Endodermal cell (in vitro differentiated cells): ENCODE results near the gene CTNS. TPM values are rescaled to one million over a fixed set of nuclear protein-coding genes. Genes with fewer than 3 reads are reported as not detected.
A peak's percentile ranks its signal among the peaks of the same experiment; 100 is the strongest.

Experiments
- DNase-seq: peaks from one replicate; pipeline ENCODE4 v3.0.0-alpha.2; 2017
- H3K27ac ChIP-seq: 2 replicates; pipeline ENCODE4 v1.5.1; 2013; ENCODE audit warnings: mild to moderate bottlenecking, low read depth, low read length, moderate library complexity
- H3K27me3 ChIP-seq: 2 replicates; pipeline ENCODE4 v1.6.1; 2013; ENCODE audit warnings: mild to moderate bottlenecking, low read length, moderate library complexity; ENCODE audit not compliant: insufficient read depth, control insufficient read depth, poor library complexity, severe bottlenecking
- H3K36me3 ChIP-seq: 2 replicates; pipeline ENCODE4 v1.7.0; 2013; ENCODE audit warnings: mild to moderate bottlenecking, low read length, moderate library complexity; ENCODE audit not compliant: control insufficient read depth, insufficient read depth
- H3K4me1 ChIP-seq: one replicate; pipeline ENCODE4 v1.7.0; 2013; ENCODE audit warnings: low read length; ENCODE audit not compliant: control insufficient read depth, insufficient read depth
- H3K4me3 ChIP-seq: 2 replicates; pipeline ENCODE4 v1.5.1; 2013; ENCODE audit warnings: mild to moderate bottlenecking, low read length, moderate library complexity
- H3K9ac ChIP-seq: 2 replicates; pipeline ENCODE4 v1.6.1; 2013; ENCODE audit warnings: mild to moderate bottlenecking, low read length, moderate library complexity; ENCODE audit not compliant: poor library complexity, severe bottlenecking; ENCODE audit errors: extremely low read depth
- H3K9me3 ChIP-seq: 2 replicates; pipeline ENCODE4 v1.6.1; 2013; ENCODE audit warnings: mild to moderate bottlenecking, low read length, moderate library complexity; ENCODE audit not compliant: control insufficient read depth
- H3K27ac Mint-ChIP-seq: 2 replicates; pipeline ENCODE4 v1.8.0; 2020; ENCODE audit warnings: mixed read lengths
- H3K27me3 Mint-ChIP-seq: 2 replicates; pipeline ENCODE4 v1.8.0; 2021; ENCODE audit warnings: mild to moderate bottlenecking, mixed read lengths; ENCODE audit not compliant: insufficient read depth
- H3K36me3 Mint-ChIP-seq: 2 replicates; pipeline ENCODE4 v1.8.0; 2020; ENCODE audit warnings: low read depth, mixed read lengths
- H3K4me1 Mint-ChIP-seq: 2 replicates; pipeline ENCODE4 v1.8.0; 2020; ENCODE audit warnings: mixed read lengths
- H3K4me3 Mint-ChIP-seq: 2 replicates; pipeline ENCODE4 v1.8.0; 2020; ENCODE audit warnings: mild to moderate bottlenecking, moderate library complexity, mixed read lengths
- H3K9me3 Mint-ChIP-seq: 2 replicates; pipeline ENCODE4 v1.8.0; 2020; ENCODE audit warnings: mild to moderate bottlenecking, mixed read lengths
- CTCF ChIP-seq: fragments of 200-600 bp; sonication (generic); conservative IDR thresholded peaks from 2 replicates; pipeline ENCODE4 v1.5.0; 2021; ENCODE audit warnings: antibody characterized with exemption, mild to moderate bottlenecking
- WGBS, 2 experiments: methylation state at CpG; one replicate each; pipeline versions ENCODE4 v1.1.5 to v1.1.7; 2013; ENCODE audit warnings: missing lambda C conversion rate in 2 of 2, mixed read lengths in 1 of 2; ENCODE audit not compliant: insufficient coverage in 1 of 2, insufficient read length in 1 of 2; 5-methylcytosine and 5-hydroxymethylcytosine counted together
- total RNA-seq, 2 donors: library from RNA; stranded (reverse); fragmentation: NEBNext Ultra II Directional in 1 of 2; extraction: Animal tissue kit (Norgen Biotek cat#: 25700) in 1 of 2; gene quantifications; 2 replicates in 1 of 2; 3 replicates in 1 of 2; pipeline ENCODE4 v1.2.1, GENCODE V29; 2021

The CTNS gene
- total RNA-seq, 2 donors from 2014 or later, result 17.2 to 18.8 TPM

- H3K9ac ChIP-seq, result no peak overlapping the region
- 94 to 95% methylated on average over 11 to 14 of the region's 14 CpGs for WGBS, 2 experiments
- peaks cover 3% of the 10 kb centered on the region for H3K4me1 ChIP-seq
- Mint-ChIP-seq H3K9me3 (peaks cover under 1% of the 10 kb centered on the region), H3K4me1 (no peaks in the 10 kb centered on the region), H3K4me3 (no peak overlapping the region), H3K27me3 (no peaks in the 10 kb centered on the region), H3K27ac (no peak overlapping the region), H3K36me3 (peaks cover 71% of the 10 kb centered on the region)
- peaks cover 73% of the 10 kb centered on the region for H3K36me3 ChIP-seq
- no peak for TF ChIP-seq CTCF
- no peaks in the 10 kb centered on the region for H3K27me3 ChIP-seq
- H3K4me3 ChIP-seq, result no peak overlapping the region
- no peaks in the 10 kb centered on the region for H3K9me3 ChIP-seq
- no peak overlapping the region for H3K27ac ChIP-seq
- no peak for DNase-seq
Measured at GRCh38 chr17:3610523-3610922, 26.0 kb upstream of the CTNS start.

- Histone ChIP-seq H3K4me1 (peaks cover 3% of the 10 kb centered on the region), H3K27me3 (no peaks in the 10 kb centered on the region), H3K9me3 (peaks cover 12% of the 10 kb centered on the region), H3K27ac (no peak overlapping the region), H3K9ac (no peak overlapping the region), H3K36me3 (peaks cover 74% of the 10 kb centered on the region), H3K4me3 (no peak overlapping the region)
- H3K27ac Mint-ChIP-seq, result no peak overlapping the region
- TF ChIP-seq CTCF, result no peak
- no peaks in the 10 kb centered on the region for H3K4me1 Mint-ChIP-seq
- no peak for DNase-seq
- 88 to 96% methylated on average over 5 to 6 of the region's 6 CpGs for WGBS, 2 experiments
- H3K4me3 Mint-ChIP-seq, result no peak overlapping the region
- peaks cover 87% of the 10 kb centered on the region for H3K36me3 Mint-ChIP-seq
- peaks cover 9% of the 10 kb centered on the region for H3K9me3 Mint-ChIP-seq
- no peaks in the 10 kb centered on the region for H3K27me3 Mint-ChIP-seq
Measured at GRCh38 chr17:3613124-3613523, 23.4 kb upstream of the CTNS start.

GRCh38 chr17:3615160-3615870 lies 21.2 kb upstream of the CTNS start:
- Histone ChIP-seq H3K9ac (no peak overlapping the region), H3K4me3 (no peak overlapping the region), H3K27me3 (no peaks in the 10 kb centered on the region), H3K4me1 (peaks cover 3% of the 10 kb centered on the region), H3K9me3 (peaks cover 20% of the 10 kb centered on the region), H3K36me3 (peaks cover 73% of the 10 kb centered on the region), H3K27ac (no peak overlapping the region)
- Mint-ChIP-seq H3K27ac (peak overlapping the region; percentile 21), H3K4me1 (no peaks in the 10 kb centered on the region), H3K9me3 (peaks cover 11% of the 10 kb centered on the region), H3K4me3 (no peak overlapping the region), H3K27me3 (no peaks in the 10 kb centered on the region), H3K36me3 (peaks cover 88% of the 10 kb centered on the region)
- DNase-seq, result no peak
- no peak for TF ChIP-seq CTCF
- WGBS, 2 experiments, result 98% methylated on average over 18 of the region's 18 CpGs
